ENCODE results near the gene SCNM1. TPM values are rescaled to one million over a fixed set of nuclear protein-coding genes. Genes with fewer than 3 reads are reported as not detected.
"Not testable (repeated sequence)": the region's sequence is repeated elsewhere in the genome, so short reads cannot be mapped to it uniquely, and the experiment has no call there.

The SCNM1 gene
- polyA plus RNA-seq, 3 donors: 41.1 to 45.6 (median 45.2) TPM

DNA sequence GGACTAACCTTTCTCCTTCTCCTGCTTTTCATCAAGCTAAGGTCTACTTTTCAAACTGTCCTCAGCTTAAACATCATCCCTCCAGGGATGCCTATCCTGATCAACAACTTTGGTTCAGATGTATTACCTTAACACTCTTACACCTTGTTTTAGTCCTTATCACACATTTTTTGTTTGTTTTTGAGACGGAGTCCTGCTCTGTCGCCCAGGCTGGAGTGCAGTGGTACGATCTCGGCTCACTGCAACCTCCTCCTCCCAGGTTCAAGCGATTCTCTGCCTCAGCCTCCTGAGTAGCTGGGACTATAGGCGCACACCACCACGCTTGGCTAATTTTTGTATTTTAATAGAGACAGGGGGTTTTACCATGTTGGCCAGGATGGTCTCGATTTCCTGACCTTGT is 22.7 kb downstream of the SCNM1 start:
- DNase-seq: not testable (repeated sequence)

- DNase-seq: peak; percentile 91
Observed at GRCh38 chr1:151189637-151190445, 23.9 kb downstream of the SCNM1 start, which contains the start of gene VPS72. VPS72 (minus strand) TSS chr1:151190197; CDS start chr1:151190121, 76 bp downstream.

GRCh38 chr1:151192047-151192446 is 26.1 kb downstream of the SCNM1 start:
- no peak for DNase-seq

DNA sequence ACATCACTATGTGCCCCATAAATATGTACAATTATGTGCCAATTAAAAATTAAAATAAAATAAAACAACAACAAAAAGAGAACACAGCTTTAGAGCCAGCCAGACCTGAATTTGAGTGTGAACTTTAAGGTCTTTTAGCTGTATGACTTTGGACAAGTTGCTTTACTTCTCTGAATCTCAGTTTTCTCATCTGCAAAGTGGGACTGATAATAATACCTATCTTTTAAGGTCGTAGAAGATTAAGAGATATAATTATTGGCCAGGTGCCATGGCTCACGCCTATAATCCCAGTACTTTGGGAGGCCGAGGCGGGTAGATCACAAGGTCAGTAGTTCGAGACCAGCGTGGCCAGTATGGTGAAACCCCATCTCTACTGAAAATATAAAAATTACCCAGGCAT is 27.4 kb downstream of the SCNM1 start:
- no peak for DNase-seq

DNA sequence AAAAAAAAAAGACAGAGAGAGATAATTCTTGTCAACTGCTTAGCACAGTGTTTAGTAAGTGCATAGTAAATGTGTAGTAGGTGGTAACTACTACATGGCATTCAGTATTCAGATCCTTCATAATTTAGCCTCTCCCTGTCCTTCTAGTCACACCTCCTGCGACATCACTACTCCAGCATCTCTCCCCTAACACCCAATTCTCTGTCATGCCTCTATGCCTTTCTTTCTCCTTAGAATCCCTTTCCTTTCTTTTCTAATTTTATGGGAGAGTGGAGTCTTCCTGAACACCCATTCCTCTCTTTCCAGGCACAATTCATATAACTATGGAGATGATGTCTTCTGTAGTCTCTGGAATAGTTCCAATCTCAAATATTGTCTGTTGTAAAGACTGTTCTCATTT is 27.9 kb downstream of the SCNM1 start:
- DNase-seq: no peak

- not testable (repeated sequence) for DNase-seq
Observed at GRCh38 chr1:151194894-151195594, 29.1 kb downstream of the SCNM1 start.

DNA sequence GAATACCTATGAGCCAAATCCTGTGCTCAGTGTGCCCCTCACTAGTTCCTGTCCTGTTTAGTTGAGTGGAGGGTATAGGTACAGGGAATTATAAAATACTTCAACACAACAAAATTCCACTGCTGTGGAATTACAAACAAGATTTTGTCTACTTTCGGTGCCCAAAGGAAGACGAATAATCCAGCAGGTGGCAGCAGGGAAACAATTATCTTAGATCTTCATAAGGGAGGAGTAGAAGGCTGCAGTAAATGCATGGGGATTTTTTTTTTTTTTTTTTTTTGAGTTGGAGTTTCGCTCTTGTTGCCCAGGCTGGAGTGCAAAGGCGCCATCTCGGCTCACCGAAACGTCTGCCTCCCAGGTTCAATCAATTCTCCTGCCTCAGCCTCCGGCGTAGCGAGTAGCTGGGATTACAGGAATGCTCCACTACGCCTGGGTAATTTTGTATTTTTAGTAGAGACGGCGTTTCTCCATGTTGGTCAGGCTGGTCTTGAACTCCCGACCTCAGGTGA is 30.4 kb downstream of the SCNM1 start:
- DNase-seq: peak; percentile 87

DNA sequence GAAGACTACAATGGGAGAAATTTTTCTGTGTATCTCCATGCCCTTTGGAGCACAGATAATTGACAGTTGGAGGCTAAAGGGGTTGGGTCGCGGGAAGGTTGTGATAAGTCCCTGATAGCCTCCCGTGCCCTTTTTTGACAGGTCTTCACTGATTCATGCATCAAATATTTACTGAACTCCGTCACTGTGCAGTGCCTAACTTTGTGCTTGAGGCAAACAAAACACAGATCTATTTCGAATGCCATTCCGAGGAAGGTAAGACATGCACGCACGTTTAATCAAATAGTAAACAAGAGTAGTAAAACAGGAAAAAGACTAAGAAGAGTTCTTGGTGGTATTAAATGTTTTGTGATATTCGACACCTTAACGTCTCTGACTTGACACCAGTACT is 31.9 kb downstream of the SCNM1 start:
- no peak for DNase-seq

GRCh38 chr1:151198254-151199127 is 32.5 kb downstream of the SCNM1 start, which contains the start of gene PIP5K1A:
PIP5K1A (plus strand) TSS chr1:151198552; CDS start chr1:151198997, 445 bp downstream.
- peak; percentile 99 for DNase-seq

DNA sequence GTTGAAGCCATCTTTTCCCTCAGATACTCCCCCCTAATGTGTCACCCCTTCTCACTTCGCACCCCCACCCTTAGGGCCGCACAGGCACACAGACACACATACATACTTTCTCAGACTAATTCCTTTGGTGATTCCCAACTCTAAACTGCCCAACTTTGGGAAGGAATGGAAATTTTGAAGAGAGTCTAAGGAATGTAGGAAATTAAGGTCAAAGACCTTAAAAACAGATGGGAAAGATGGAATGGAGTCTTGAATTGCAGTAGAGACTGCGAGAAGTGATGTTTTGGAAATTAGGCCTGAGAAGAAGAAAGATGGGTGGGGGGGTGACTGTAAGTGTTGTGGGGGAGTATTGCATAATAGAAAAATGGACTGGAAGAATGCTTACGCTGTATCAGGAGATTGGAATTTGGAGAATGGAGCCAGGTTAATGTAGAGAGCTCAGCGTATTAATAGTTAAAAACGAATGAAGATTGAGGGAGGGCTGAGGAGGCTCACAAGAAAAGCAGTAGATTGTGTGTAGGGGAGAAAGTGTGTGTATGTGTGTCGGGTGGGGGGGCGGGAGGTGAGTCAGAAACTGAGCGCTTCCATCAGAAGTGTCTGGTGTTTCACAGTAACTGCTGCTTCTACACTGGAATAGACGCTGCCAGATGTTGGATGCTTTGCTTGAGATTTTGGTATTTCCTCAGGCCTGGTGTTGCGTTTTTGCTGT is 34.1 kb downstream of the SCNM1 start:
- no peak for DNase-seq

DNA sequence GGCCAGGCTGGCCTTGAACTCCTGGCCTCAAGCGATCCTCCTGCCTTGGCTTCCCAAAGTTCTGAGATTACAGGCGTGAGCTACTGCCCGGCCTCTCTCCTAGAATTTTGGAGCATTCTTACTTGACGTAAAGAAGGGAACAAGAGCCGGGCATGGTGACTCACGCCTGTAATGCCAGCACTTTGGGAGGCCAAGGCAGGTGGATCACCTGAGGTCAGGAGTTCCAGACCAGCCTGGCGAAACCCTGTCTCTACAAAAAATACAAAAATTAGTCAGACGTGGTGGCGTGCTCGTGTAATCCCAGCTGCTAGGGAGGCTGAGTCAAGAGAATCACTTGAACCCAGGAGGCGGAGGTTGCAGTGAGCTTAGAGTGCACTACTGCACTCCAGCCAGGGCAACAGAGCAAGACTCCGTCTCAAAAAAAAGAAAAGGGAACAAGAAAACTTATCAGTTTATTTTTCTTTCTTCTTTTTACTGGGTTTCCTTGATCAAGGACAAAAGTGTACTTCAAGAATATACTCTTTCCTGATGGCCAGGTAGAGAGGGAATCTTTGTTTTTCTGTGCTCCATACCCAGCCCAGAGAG is 39.5 kb downstream of the SCNM1 start:
- not testable (repeated sequence) for DNase-seq

DNA sequence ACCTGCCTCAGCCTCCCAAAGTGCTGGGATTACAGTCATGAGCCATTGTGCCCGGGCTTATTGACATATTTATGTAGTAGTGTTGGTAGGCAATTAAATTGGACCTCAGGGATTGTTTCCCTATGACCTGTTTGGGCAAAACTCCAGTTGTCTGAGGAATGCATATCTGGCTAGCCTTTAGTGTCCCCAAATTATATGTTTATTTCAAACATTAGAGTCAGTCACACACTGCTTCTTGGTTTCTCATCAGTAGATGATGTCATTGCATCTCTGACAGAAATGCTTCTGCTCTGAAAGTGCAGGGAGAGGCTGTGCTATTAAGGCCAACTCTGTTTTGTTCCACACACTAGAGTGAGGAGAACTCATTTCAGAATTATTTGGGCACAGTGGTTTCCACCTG is 44.9 kb downstream of the SCNM1 start:
- no peak for DNase-seq

GRCh38 chr1:151211972-151212705 is 46.2 kb downstream of the SCNM1 start:
- no peak for DNase-seq

- no peak for DNase-seq
Observed at GRCh38 chr1:151213560-151213959, 47.6 kb downstream of the SCNM1 start.

Other genes with a start within 250 kb of the SCNM1 start
- 10 to 100 TPM; 69.0 to 96.6 (median 92.2) TPM for gene SETDB1, start 239.8 kb upstream of the SCNM1 start, polyA plus RNA-seq (ENCODE audit: insufficient read length in 3 of 3)
- 100 to 1,000 TPM; 300 to 329 (median 318) TPM for gene CERS2, start 191.3 kb upstream of the SCNM1 start, polyA plus RNA-seq (ENCODE audit: insufficient read length in 3 of 3)
- 10 to 100 TPM; 12.8 to 23.1 (median 17.9) TPM for gene ANXA9, start 183.9 kb upstream of the SCNM1 start, polyA plus RNA-seq (ENCODE audit: insufficient read length in 3 of 3)
- gene MINDY1, start 159.2 kb upstream of the SCNM1 start, polyA plus RNA-seq (ENCODE audit: insufficient read length in 3 of 3): 10 to 100 TPM; 39.6 to 57.0 (median 54.9) TPM
- 10 to 100 TPM; 41.9 to 45.8 (median 43.7) TPM for gene PRUNE1, start 157.7 kb upstream of the SCNM1 start, polyA plus RNA-seq (ENCODE audit: insufficient read length in 3 of 3)
- 1 to 10 TPM; 1.9 to 5.9 (median 4.6) TPM for gene BNIPL, start 129.6 kb upstream of the SCNM1 start, polyA plus RNA-seq (ENCODE audit: insufficient read length in 3 of 3)
- gene C1orf56, start 118.4 kb upstream of the SCNM1 start, polyA plus RNA-seq (ENCODE audit: insufficient read length in 3 of 3): 10 to 100 TPM; 10.2 to 14.1 (median 11.8) TPM
- gene CDC42SE1, start 106.5 kb upstream of the SCNM1 start, polyA plus RNA-seq (ENCODE audit: insufficient read length in 3 of 3): 10 to 100 TPM; 68.5 to 89.0 (median 80.4) TPM
- gene MLLT11, start 105.7 kb upstream of the SCNM1 start, polyA plus RNA-seq (ENCODE audit: insufficient read length in 3 of 3): 10 to 100 TPM; 23.9 to 24.4 (median 23.9) TPM
- gene GABPB2, start 95.4 kb upstream of the SCNM1 start, polyA plus RNA-seq (ENCODE audit: insufficient read length in 3 of 3): 10 to 100 TPM in 2 of 3 donors, 1 to 10 TPM in 1; 9.1 to 17.5 (median 14.7) TPM
- gene SEMA6C, start 19.5 kb upstream of the SCNM1 start, polyA plus RNA-seq (ENCODE audit: insufficient read length in 3 of 3): 10 to 100 TPM; 27.5 to 37.6 (median 33.3) TPM
- gene TNFAIP8L2, start 9.5 kb upstream of the SCNM1 start, polyA plus RNA-seq (ENCODE audit: insufficient read length in 3 of 3): 1 to 10 TPM; 1.2 to 2.1 (median 1.3) TPM
- gene LYSMD1, start 242 bp upstream of the SCNM1 start, polyA plus RNA-seq (ENCODE audit: insufficient read length in 3 of 3): 10 to 100 TPM; 16.5 to 17.3 (median 16.7) TPM
- 1 to 10 TPM; 1.1 to 2.4 (median 1.5) TPM for gene TMOD4, start 9.8 kb downstream of the SCNM1 start, polyA plus RNA-seq (ENCODE audit: insufficient read length in 3 of 3)
- 10 to 100 TPM; 72.3 to 75.9 (median 73.5) TPM for gene VPS72, start 24.1 kb downstream of the SCNM1 start, polyA plus RNA-seq (ENCODE audit: insufficient read length in 3 of 3)
- gene PIP5K1A, start 32.4 kb downstream of the SCNM1 start, polyA plus RNA-seq (ENCODE audit: insufficient read length in 3 of 3): 10 to 100 TPM; 61.7 to 89.4 (median 74.3) TPM
- gene PSMD4, start 88.6 kb downstream of the SCNM1 start, polyA plus RNA-seq (ENCODE audit: insufficient read length in 3 of 3): 100 to 1,000 TPM; 166 to 188 (median 183) TPM
- gene ZNF687, start 116.2 kb downstream of the SCNM1 start, polyA plus RNA-seq (ENCODE audit: insufficient read length in 3 of 3): 10 to 100 TPM; 25.2 to 30.0 (median 27.5) TPM
- 10 to 100 TPM; 63.5 to 72.7 (median 70.2) TPM for gene PI4KB, start 161.3 kb downstream of the SCNM1 start, polyA plus RNA-seq (ENCODE audit: insufficient read length in 3 of 3)
- 10 to 100 TPM; 42.7 to 47.1 (median 42.8) TPM for gene RFX5, start 181.1 kb downstream of the SCNM1 start, polyA plus RNA-seq (ENCODE audit: insufficient read length in 3 of 3)
- gene SELENBP1, start 206.6 kb downstream of the SCNM1 start, polyA plus RNA-seq (ENCODE audit: insufficient read length in 3 of 3): 10 to 100 TPM; 49.4 to 51.2 (median 50.7) TPM
- 100 to 1,000 TPM; 248 to 283 (median 257) TPM for gene PSMB4, start 233.4 kb downstream of the SCNM1 start, polyA plus RNA-seq (ENCODE audit: insufficient read length in 3 of 3)